ENCODE data around the gene GLS2.
"Not testable (repeated sequence)": the region's sequence is repeated elsewhere in the genome, so short reads cannot be mapped to it uniquely, and the experiment has no call there.

The GLS2 gene

GRCh38 chr12:56448860-56449621 lies 38.9 kb downstream of the GLS2 start, which contains the start of gene TIMELESS:
TSS of gene TIMELESS (minus strand) at chr12:56449426. CDS start at chr12:56434170, 15,256 bp downstream.
- peak; percentile 59 to 99 (median 90) for DNase-seq

- DNase-seq, result not testable (repeated sequence)
Measured at GRCh38 chr12:56443208-56443607, 44.8 kb downstream of the GLS2 start.

- no peak for DNase-seq
Measured at GRCh38 chr12:56437430-56438176, 50.4 kb downstream of the GLS2 start.

GRCh38 chr12:56434828-56435227 lies 53.1 kb downstream of the GLS2 start:
- DNase-seq, result no peak

- DNase-seq, result no peak
Measured at GRCh38 chr12:56431850-56432249, 56.1 kb downstream of the GLS2 start.

- DNase-seq, result no peak
Measured at GRCh38 chr12:56431288-56431687, 56.7 kb downstream of the GLS2 start.

GRCh38 chr12:56425940-56426438 lies 62.0 kb downstream of the GLS2 start:
- DNase-seq, result no peak

- DNase-seq, result no peak
Measured at GRCh38 chr12:56425193-56425592, 62.8 kb downstream of the GLS2 start.
